ENCODE data around the gene PROC.

DNA sequence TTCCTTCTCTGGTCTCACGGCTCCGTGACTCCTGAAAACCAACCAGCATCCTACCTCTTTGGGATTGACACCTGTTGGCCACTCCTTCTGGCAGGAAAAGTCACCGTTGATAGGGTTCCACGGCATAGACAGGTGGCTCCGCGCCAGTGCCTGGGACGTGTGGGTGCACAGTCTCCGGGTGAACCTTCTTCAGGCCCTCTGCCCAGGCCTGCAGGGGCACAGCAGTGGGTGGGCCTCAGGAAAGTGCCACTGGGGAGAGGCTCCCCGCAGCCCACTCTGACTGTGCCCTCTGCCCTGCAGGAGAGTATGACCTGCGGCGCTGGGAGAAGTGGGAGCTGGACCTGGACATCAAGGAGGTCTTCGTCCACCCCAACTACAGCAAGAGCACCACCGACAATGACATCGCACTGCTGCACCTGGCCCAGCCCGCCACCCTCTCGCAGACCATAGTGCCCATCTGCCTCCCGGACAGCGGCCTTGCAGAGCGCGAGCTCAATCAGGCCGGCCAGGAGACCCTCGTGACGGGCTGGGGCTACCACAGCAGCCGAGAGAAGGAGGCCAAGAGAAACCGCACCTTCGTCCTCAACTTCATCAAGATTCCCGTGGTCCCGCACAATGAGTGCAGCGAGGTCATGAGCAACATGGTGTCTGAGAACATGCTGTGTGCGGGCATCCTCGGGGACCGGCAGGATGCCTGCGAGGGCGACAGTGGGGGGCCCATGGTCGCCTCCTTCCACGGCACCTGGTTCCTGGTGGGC lies 10.0 kb downstream of the PROC start:
- TF ChIP-seq CTCF (IDR thresholded peaks at IDR 0.05) (no peak), ZFX (IDR thresholded peaks at IDR 0.05; ENCODE audit: borderline replicate concordance) (no peak)

Measured in 22Rv1 (cell line).